Kidney (tissue), 14 donors: ENCODE measurements around the gene VSX1. TPM values are rescaled to one million over a fixed set of nuclear protein-coding genes. Genes with fewer than 3 reads are reported as not detected.

Source experiments
- DNase-seq, 5 donors: peaks; one replicate each; pipeline ENCODE4 v3.0.0-alpha.2; 2013 to 2020
- FAIRE-seq: peaks from 2 replicates; lab custom pipeline; 2012; peaks lifted over from hg19 to GRCh38; lab: Jason Lieb, UNC
- H3K27ac ChIP-seq, 2 donors: one replicate each; pipeline ENCODE4 v1.7.0; 2013; ENCODE audit warnings: low read depth in 2 of 2, low read length in 2 of 2, inconsistent platforms in 1 of 2
- H3K27me3 ChIP-seq: one replicate; pipeline ENCODE4 v1.7.1; 2013; ENCODE audit warnings: low read length, inconsistent platforms; ENCODE audit not compliant: control insufficient read depth, insufficient read depth
- H3K36me3 ChIP-seq, 3 donors: one replicate each; pipeline versions ENCODE4 v1.7.0 to v1.7.1; 2013; ENCODE audit warnings: low read length in 3 of 3, control low read depth in 1 of 3, inconsistent platforms in 1 of 3; ENCODE audit not compliant: insufficient read depth in 3 of 3, control insufficient read depth in 2 of 3
- H3K4me1 ChIP-seq, 3 donors: one replicate each; pipeline versions ENCODE4 v1.7.0 to v1.7.1; 2013; ENCODE audit warnings: low read length in 3 of 3, inconsistent platforms in 1 of 3, low read depth in 1 of 3; ENCODE audit not compliant: control insufficient read depth in 2 of 3, insufficient read depth in 2 of 3
- H3K4me3 ChIP-seq, 3 donors: one replicate each; pipeline versions ENCODE4 v1.7.0 to v1.8.1; 2013; ENCODE audit warnings: low read length in 3 of 3, control low read depth in 1 of 3, inconsistent platforms in 1 of 3
- H3K9ac ChIP-seq, 3 donors: one replicate each; pipeline versions ENCODE4 v1.7.0 to v1.7.1; 2013; ENCODE audit warnings: low read length in 3 of 3, control low read depth in 1 of 3, inconsistent platforms in 1 of 3
- H3K9me3 ChIP-seq, 3 donors: one replicate each; pipeline versions ENCODE4 v1.7.0 to v1.7.1; 2013; ENCODE audit warnings: low read length in 3 of 3, control low read depth in 1 of 3, inconsistent platforms in 1 of 3; ENCODE audit not compliant: control insufficient read depth in 2 of 3, insufficient read depth in 1 of 3
- intact Hi-C: fragments of 100-400 bp; cut with DNase I; formaldehyde crosslinking; loops from one replicate; pipeline ENCODE4 v1.11.1; 2022
- polyA plus RNA-seq: library from polyadenylated mRNA; stranded (reverse); fragments of 350-450 nt; fragmentation: Illumina TruSeq; extraction: RNeasy Lipid Tissue Mini Kit (QIAGEN cat#74804); gene quantifications from one replicate; pipeline ENCODE4 v1.2.3, GENCODE V29; 2014; ENCODE audit warnings: low read depth, low replicate concordance; ENCODE audit not compliant: insufficient read depth
- total RNA-seq: library from RNA; stranded (reverse); fragmentation: NEBNext Ultra II Directional; extraction: Animal tissue kit (Norgen Biotek cat#: 25700); gene quantifications from one replicate; pipeline ENCODE4 v1.2.1, GENCODE V29; 2021
- TF ChIP-seq, protein P1 (sequence below): IDR thresholded peaks from 3 replicates; pipeline ENCODE4 v1.5.1; 2012; ENCODE audit warnings: mild to moderate bottlenecking, moderate library complexity, borderline replicate concordance; ENCODE audit not compliant: insufficient read depth; ENCODE audit errors: extremely low read depth
- donor health status: control.
- donor health status: control.
- donor health status: control.
- donor health status: control.
- donor health status: control.
- donor health status: DM: yes; HTN: yes; CAD: no.
- donor health status: Normal renal cell carcinoma (clear cell type).

VSX1 gene
- total and polyA plus RNA-seq, 2 donors from 2014 or later: 0.41 TPM; not detected in 1

DNA sequence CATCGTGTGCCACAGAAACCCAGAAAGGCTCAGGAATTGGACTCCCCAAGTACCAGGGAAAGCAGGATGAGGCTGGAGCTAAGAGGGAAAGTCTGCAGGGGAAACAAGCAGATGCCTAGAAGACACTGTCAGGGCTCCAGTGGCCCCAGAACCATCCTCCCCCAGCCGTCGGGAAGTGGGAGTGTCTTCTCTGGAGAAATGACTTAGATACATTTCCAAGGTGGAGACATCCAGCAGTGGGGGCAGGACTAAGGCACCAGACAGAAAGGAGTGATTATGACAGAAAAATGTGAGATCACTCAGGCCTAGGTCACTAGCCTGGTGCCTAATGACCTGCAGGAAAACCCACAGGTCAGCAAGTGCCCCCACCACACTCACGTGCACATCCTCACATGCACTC is 36.0 kb upstream of the VSX1 start:
- FAIRE-seq: no peak
- intact Hi-C loops: no loop called here

DNA sequence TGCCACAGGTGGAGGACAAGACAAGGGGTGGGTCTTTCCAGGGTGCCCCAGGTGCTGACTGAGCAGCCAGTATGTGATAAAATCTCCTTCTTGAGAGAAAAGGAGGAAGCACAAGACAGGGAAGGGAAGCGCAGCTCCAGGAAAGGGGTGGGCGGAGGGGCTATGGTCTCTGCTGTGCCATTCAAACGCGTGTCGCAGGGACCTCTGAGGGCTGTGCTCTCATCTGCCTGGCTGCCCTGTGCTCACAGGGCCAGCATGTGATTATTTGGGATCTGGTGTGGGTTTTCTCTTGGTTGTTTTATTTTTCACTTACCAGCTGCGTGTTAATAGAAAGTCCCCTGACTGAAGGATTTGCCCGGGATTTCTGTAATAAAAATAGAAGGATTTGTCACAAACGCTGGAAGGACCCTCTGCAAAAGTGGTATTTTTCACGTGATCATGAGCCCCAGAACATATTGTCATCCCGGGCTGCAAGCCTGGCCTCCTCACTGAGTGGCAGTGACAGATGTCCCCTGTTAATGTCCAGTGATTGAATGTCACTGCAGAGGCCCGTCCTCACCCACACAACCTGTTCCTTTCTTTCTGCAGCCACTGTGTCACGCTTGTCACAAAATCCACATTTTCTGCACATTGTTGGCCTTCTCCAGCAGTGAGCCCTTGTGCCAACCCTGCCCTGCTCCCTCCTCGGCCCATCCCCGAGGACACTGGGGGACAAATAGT is 35.0 kb upstream of the VSX1 start:
- H3K4me3 ChIP-seq: no peak overlapping the region
- intact Hi-C loops: no loop called here
- no peaks in the 10 kb centered on the region for H3K36me3 ChIP-seq
- no peak overlapping the region for H3K9ac ChIP-seq
- TF ChIP-seq, protein P1, sequence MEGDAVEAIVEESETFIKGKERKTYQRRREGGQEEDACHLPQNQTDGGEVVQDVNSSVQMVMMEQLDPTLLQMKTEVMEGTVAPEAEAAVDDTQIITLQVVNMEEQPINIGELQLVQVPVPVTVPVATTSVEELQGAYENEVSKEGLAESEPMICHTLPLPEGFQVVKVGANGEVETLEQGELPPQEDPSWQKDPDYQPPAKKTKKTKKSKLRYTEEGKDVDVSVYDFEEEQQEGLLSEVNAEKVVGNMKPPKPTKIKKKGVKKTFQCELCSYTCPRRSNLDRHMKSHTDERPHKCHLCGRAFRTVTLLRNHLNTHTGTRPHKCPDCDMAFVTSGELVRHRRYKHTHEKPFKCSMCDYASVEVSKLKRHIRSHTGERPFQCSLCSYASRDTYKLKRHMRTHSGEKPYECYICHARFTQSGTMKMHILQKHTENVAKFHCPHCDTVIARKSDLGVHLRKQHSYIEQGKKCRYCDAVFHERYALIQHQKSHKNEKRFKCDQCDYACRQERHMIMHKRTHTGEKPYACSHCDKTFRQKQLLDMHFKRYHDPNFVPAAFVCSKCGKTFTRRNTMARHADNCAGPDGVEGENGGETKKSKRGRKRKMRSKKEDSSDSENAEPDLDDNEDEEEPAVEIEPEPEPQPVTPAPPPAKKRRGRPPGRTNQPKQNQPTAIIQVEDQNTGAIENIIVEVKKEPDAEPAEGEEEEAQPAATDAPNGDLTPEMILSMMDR: no peak
- H3K4me1 ChIP-seq: no peaks in the 10 kb centered on the region
- H3K9me3 ChIP-seq: peaks cover 0 to 2% (median 2%) of the 10 kb centered on the region in 3 donors
- no peaks in the 10 kb centered on the region for H3K27me3 ChIP-seq
- H3K27ac ChIP-seq: no peak overlapping the region
- DNase-seq (peak in 1 of 5 donors; percentile 1), FAIRE-seq (no peak)

More for the DNA sequence above, 36.0 kb upstream of the VSX1 start:
- peak in 2 of 5 donors; percentile 17 to 19 for DNase-seq
- no peak overlapping the region for H3K9ac ChIP-seq
- no peaks in the 10 kb centered on the region for H3K27me3 ChIP-seq
- no peak overlapping the region for H3K27ac ChIP-seq
- no peak overlapping the region for H3K4me3 ChIP-seq
- H3K36me3 ChIP-seq: no peaks in the 10 kb centered on the region
- TF ChIP-seq, protein P1: no peak
- peaks cover 0 to 2% (median 2%) of the 10 kb centered on the region in 3 donors for H3K9me3 ChIP-seq
- H3K4me1 ChIP-seq: no peaks in the 10 kb centered on the region

DNA sequence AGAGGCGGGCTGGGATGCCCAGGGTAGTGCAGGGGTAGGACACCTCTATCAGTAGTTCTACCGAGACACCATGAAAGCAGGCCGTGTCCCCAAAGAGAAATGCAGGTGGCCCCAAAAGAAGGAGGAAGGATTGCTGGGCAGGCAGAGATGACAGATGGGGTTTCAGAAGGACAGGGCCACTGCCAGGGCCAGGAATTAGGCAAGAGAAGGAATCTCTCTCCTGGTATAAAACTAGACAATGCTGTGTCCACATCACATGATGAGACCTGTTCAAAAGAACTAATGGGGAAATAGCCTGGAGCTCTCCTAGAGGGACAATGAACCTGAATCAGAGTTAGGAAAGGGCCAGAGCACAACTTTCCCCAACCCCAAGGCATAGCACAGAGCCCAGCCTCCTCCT is 21.6 kb upstream of the VSX1 start:
- Histone ChIP-seq H3K9me3 (no peaks in the 10 kb centered on the region), H3K9ac (no peak overlapping the region), H3K4me3 (no peak overlapping the region), H3K36me3 (no peaks in the 10 kb centered on the region), H3K27ac (no peak overlapping the region), H3K27me3 (no peaks in the 10 kb centered on the region), H3K4me1 (no peaks in the 10 kb centered on the region)
- TF ChIP-seq, protein P1: no peak
- DNase-seq (no peak), FAIRE-seq (no peak)
- intact Hi-C loops: no loop called here
